HCT116 (cell line): ENCODE measurements around the gene VPS33B. TPM values are rescaled to one million over a fixed set of nuclear protein-coding genes. Genes with fewer than 3 reads are reported as not detected.

Experiments used
- ATAC-seq: fragments of 200-7000 bp; cut with Tn5 transposase; 2 replicates; pipeline ENCODE4 v1.9.1; 2020; ENCODE audit warnings: mild to moderate bottlenecking, moderate library complexity
- BruUV-seq: library from RNA; stranded (reverse); fragments of 400-500 nt; replicated peaks from 2 replicates; lab custom pipeline; 2021; lab: Mats Ljungman, UMichigan
- CTCF ChIA-PET: fragments of 300-600 bp; sonication (Branson Sonifier 250); formaldehyde crosslinking; loops from one replicate; lab custom pipeline; 2021; ENCODE audit warnings: antibody characterized with exemption; lab: Charles Lee
- POLR2A ChIA-PET: fragments of 300-600, 350-600 bp; sonication (Branson Sonifier 250); formaldehyde crosslinking; loops from one replicate; lab custom pipeline; 2021; ENCODE audit warnings: antibody characterized with exemption; lab: Charles Lee
- RAD21 ChIA-PET, 2 experiments: fragments of 300-600 bp; sonication (Branson Sonifier 250); formaldehyde crosslinking; loops; one replicate each; lab custom pipeline; 2023; ENCODE audit warnings: low total read pairs in 2 of 2; ENCODE audit not compliant: uncharacterized antibody in 2 of 2, unreplicated experiment in 2 of 2, low non-redundant PET in 1 of 2; lab: Charles Lee
- DNase-seq: peaks from one replicate; pipeline ENCODE4 v3.0.0-alpha.2; 2010; ENCODE audit warnings: low read depth, low spot score
- H2AFZ ChIP-seq: fragments of 200-600 bp; shearing (Covaris generic), sonication (generic); 2 replicates; pipeline ENCODE4 v1.6.1; 2017; ENCODE audit warnings: low read depth, mixed run types, mixed read lengths, antibody characterized with exemption, low read length; ENCODE audit not compliant: poor library complexity, severe bottlenecking
- H3K27ac ChIP-seq: 2 replicates; pipeline ENCODE4 v1.5.1; 2012; ENCODE audit warnings: low read depth, low read length
- H3K27me3 ChIP-seq: fragments of 200-600 bp; sonication (generic); 2 replicates; pipeline ENCODE4 v1.6.1; 2016; ENCODE audit warnings: mixed run types, low read length, mixed read lengths; ENCODE audit not compliant: insufficient read depth
- H3K36me3 ChIP-seq, 2 experiments: fragments of 200-500 bp in 1 of 2; fragments of 200-600 bp in 1 of 2; sonication (Bioruptor generic) in 1 of 2; sonication (generic) in 1 of 2; 2 replicates each; pipeline versions ENCODE4 v1.5.1 to v1.6.1; 2014 to 2016; ENCODE audit warnings: low read length in 2 of 2, inconsistent platforms in 1 of 2, mixed read lengths in 1 of 2, mixed run types in 1 of 2; ENCODE audit not compliant: insufficient read depth in 2 of 2, control insufficient read depth in 1 of 2
- H3K4me1 ChIP-seq, 2 experiments: fragments of 200-600 bp in 1 of 2; sonication (generic) in 1 of 2; 2 replicates each; pipeline versions ENCODE4 v1.5.1 to v1.6.1; 2012 to 2017; ENCODE audit warnings: low read length in 2 of 2, inconsistent platforms in 1 of 2, mild to moderate bottlenecking in 1 of 2, mixed read lengths in 1 of 2, mixed run types in 1 of 2, moderate library complexity in 1 of 2; ENCODE audit not compliant: insufficient read depth in 2 of 2, control insufficient read depth in 1 of 2
- H3K4me2 ChIP-seq: fragments of 200-600 bp; sonication (generic); 2 replicates; pipeline ENCODE4 v1.6.1; 2017; ENCODE audit warnings: mixed run types, low read length, mixed read lengths
- H3K4me3 ChIP-seq, 2 experiments: fragments of 200-600 bp in 1 of 2; sonication (generic) in 1 of 2; replicated peaks in 1 of 2; 2 replicates each; pipeline ENCODE4 v1.5.1; 2011 to 2016; ENCODE audit warnings: low read length in 2 of 2, control low read depth in 1 of 2, low read depth in 1 of 2, mild to moderate bottlenecking in 1 of 2, mixed read lengths in 1 of 2, mixed run types in 1 of 2
- H3K79me2 ChIP-seq: fragments of 200-600 bp; sonication (generic); 2 replicates; pipeline ENCODE4 v1.6.1; 2017; ENCODE audit warnings: mild to moderate bottlenecking, mixed run types, low read length, moderate library complexity, mixed read lengths; ENCODE audit not compliant: insufficient read depth
- H3K9ac ChIP-seq: fragments of 200-600 bp; sonication (generic); 2 replicates; pipeline ENCODE4 v1.6.1; 2016; ENCODE audit warnings: low read length, mixed read lengths
- H3K9me2 ChIP-seq: fragments of 200-600 bp; sonication (generic), shearing (Covaris generic); 2 replicates; pipeline ENCODE4 v1.6.1; 2017; ENCODE audit warnings: mixed run types, mild to moderate bottlenecking, moderate library complexity; ENCODE audit not compliant: insufficient read depth
- H3K9me3 ChIP-seq, 2 experiments: fragments of 200-500 bp in 1 of 2; fragments of 200-600 bp in 1 of 2; sonication (Bioruptor generic) in 1 of 2; sonication (generic) in 1 of 2; 2 replicates each; pipeline ENCODE4 v1.6.1; 2014 to 2017; ENCODE audit warnings: low read length in 2 of 2, mixed read lengths in 2 of 2, inconsistent platforms in 1 of 2, low read depth in 1 of 2, mild to moderate bottlenecking in 1 of 2, mixed run types in 1 of 2, moderate library complexity in 1 of 2; ENCODE audit not compliant: control insufficient read depth in 1 of 2, insufficient read depth in 1 of 2
- H4K20me1 ChIP-seq: fragments of 200-600 bp; sonication (generic), shearing (Covaris generic); 2 replicates; pipeline ENCODE4 v1.6.1; 2017; ENCODE audit warnings: mixed run types, mild to moderate bottlenecking, moderate library complexity; ENCODE audit not compliant: insufficient read depth
- CBX3 ChIP-seq: IDR thresholded peaks from 2 replicates; pipeline ENCODE4 v1.6.1; 2012; ENCODE audit warnings: low read depth
- CEBPB ChIP-seq: IDR thresholded peaks from 2 replicates; pipeline ENCODE4 v1.6.1; 2012; ENCODE audit warnings: low read depth
- EZH2 ChIP-seq: fragments of 200-600 bp; sonication (generic); IDR thresholded peaks from 2 replicates; pipeline ENCODE4 v1.6.1; 2017; ENCODE audit warnings: antibody characterized with exemption, mixed run types
- FOSL1 ChIP-seq: IDR thresholded peaks from 2 replicates; pipeline ENCODE4 v1.6.1; 2012; ENCODE audit warnings: low read depth
- POLR2AphosphoS5 ChIP-seq: IDR thresholded peaks from 2 replicates; pipeline ENCODE4 v1.6.1; 2011; ENCODE audit warnings: mild to moderate bottlenecking, low read depth, low read length, moderate library complexity
- RAD21 ChIP-seq: IDR thresholded peaks from 2 replicates; pipeline ENCODE4 v1.6.1; 2012; ENCODE audit warnings: low read depth, mild to moderate bottlenecking
- YY1 ChIP-seq: IDR thresholded peaks from 2 replicates; pipeline ENCODE4 v1.6.1; 2011; ENCODE audit warnings: low read length, low read depth, moderate library complexity, mild to moderate bottlenecking; ENCODE audit not compliant: insufficient replicate concordance; ENCODE audit errors: extremely low read depth
- intact Hi-C: fragments of 100-400 bp; cut with micrococcal nuclease; formaldehyde crosslinking; loops from 2 replicates; pipeline ENCODE4 v1.10.0; 2022
- total RNA-seq: library from RNA; stranded (reverse); gene quantifications from one replicate; pipeline ENCODE4 v1.2.1, GENCODE V29; 2021; ENCODE audit not compliant: unreplicated experiment
- TF ChIP-seq, protein P1 (sequence below): IDR thresholded peaks from 2 replicates; pipeline ENCODE4 v1.6.1; 2012
- TF ChIP-seq, protein P2 (sequence below): IDR thresholded peaks from 2 replicates; pipeline ENCODE4 v1.6.1; 2012
- TF ChIP-seq, protein P3 (sequence below), 3 experiments: fragments of 200-600 bp in 1 of 3; sonication (generic) in 1 of 3; IDR thresholded peaks in 2 of 3; conservative IDR thresholded peaks in 1 of 3; 2 replicates each; pipeline ENCODE4 v1.5.1; 2012 to 2017; ENCODE audit warnings: low read depth in 2 of 3, low read length in 2 of 3, antibody characterized with exemption in 1 of 3, borderline replicate concordance in 1 of 3, control low read depth in 1 of 3, mild to moderate bottlenecking in 1 of 3, mixed read lengths in 1 of 3, mixed run types in 1 of 3, moderate library complexity in 1 of 3; ENCODE audit not compliant: insufficient read depth in 1 of 3

The VPS33B gene
- total RNA-seq, 1 experiment from 2014 or later, result 23.1 TPM

DNA sequence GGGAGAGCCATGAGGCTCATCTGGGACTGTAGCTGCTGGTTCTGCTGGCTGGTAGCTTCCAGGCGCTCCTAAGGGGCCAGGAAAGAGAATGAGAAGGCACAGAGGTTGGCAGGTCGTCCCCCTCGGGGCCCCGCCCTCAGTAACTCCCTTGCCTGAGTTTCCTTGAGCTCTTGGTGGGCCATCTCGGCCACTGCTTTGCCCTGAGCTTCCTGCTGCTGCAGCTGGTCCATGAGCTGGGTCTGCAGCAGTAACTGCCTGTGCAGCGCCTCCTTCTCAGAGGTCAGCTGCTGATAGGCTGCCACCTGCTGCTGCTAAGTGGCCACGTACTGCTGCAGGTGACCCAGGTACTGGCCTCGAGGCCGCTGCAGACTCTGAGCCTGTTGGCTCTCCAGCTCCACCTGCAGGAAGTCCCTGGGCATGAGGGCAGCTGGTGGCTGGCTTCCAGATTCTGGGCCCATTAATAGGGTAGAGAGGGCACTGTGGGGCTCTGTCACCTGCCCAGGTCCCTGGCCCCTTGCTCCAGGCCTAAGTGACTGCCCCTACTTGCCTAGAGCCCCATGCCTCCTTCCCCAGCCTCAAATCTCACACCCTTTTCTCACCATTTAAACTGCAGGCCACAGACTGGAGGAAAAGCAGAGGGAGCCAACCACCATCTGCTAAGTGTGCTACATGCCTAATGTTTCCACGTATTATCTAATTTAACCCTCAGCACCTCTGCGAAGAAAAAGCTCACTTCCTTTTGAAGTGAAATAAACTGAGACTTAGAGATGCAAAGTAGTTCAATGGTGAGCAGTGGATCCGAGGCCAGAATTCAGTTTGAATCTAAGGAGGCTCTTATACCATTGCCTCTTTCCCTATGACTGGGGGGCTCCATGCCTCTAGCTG, 10.8 kb upstream of the VPS33B start:
- H4K20me1 ChIP-seq, result no peaks in the 10 kb centered on the region
- H3K27me3 ChIP-seq, result no peaks in the 10 kb centered on the region
- CTCF ChIA-PET, result interaction anchor here (0.6 to 2.2 kb wide), 18 partner anchors 10 to 784 kb away, joined by 3 to 21 read pairs (median 4); partner anchors contain the start of genes HDDC3, RCCD1, TTLL13 and UNC45A
- H3K9me3 ChIP-seq, result no peaks in the 10 kb centered on the region
- no TSS peak for BruUV-seq
- H3K36me3 ChIP-seq, result no peaks in the 10 kb centered on the region
- peak; percentile 83 for DNase-seq
- H3K79me2 ChIP-seq, result no peaks in the 10 kb centered on the region
- POLR2A ChIA-PET, result interaction anchor here (0.8 to 1.7 kb wide), 7 partner anchors 9 to 238 kb away, joined by 3 to 5 read pairs (median 3); partner anchors contain the start of genes MAN2A2, RCCD1, UNC45A and VPS33B
- peaks cover 0 to 9% of the 10 kb centered on the region in 2 experiments; a peak in 1 of 4 replicates for H3K4me1 ChIP-seq
- peak overlapping the region; percentile 53 for H3K4me2 ChIP-seq
- no peaks in the 10 kb centered on the region for H3K9me2 ChIP-seq
- intact Hi-C loops, result loop anchor here (1.0 to 5.0 kb wide), 2 partner anchors 79 to 101 kb away; partner anchors contain the start of genes HDDC3 and RCCD1
- RAD21 ChIA-PET, result interaction anchor here (0.5 to 1.3 kb wide), 5 partner anchors 56 to 131 kb away, joined by 3 to 4 read pairs (median 3); partner anchors contain the start of genes RCCD1 (in 1 of the 2) and UNC45A (in 1 of the 2)
- ATAC-seq, result peak; percentile 97
- no peak overlapping the region for H2AFZ ChIP-seq
- H3K27ac ChIP-seq, result no peak overlapping the region
- no peak overlapping the region for H3K4me3 ChIP-seq
- no peak overlapping the region for H3K9ac ChIP-seq
- TF ChIP-seq POLR2AphosphoS5, result peak; percentile 58
- no peak for TF ChIP-seq FOSL1
- TF ChIP-seq, protein P1, sequence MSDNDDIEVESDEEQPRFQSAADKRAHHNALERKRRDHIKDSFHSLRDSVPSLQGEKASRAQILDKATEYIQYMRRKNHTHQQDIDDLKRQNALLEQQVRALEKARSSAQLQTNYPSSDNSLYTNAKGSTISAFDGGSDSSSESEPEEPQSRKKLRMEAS, result peak; percentile 87
- peak; percentile 80 for TF ChIP-seq CBX3
- no peak for TF ChIP-seq CEBPB
- TF ChIP-seq, protein P2, sequence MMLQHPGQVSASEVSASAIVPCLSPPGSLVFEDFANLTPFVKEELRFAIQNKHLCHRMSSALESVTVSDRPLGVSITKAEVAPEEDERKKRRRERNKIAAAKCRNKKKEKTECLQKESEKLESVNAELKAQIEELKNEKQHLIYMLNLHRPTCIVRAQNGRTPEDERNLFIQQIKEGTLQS, result no peak
- TF ChIP-seq YY1, result peak; percentile 35
- peak; percentile 80 for TF ChIP-seq RAD21
- no peak for TF ChIP-seq EZH2
- TF ChIP-seq, protein P3, sequence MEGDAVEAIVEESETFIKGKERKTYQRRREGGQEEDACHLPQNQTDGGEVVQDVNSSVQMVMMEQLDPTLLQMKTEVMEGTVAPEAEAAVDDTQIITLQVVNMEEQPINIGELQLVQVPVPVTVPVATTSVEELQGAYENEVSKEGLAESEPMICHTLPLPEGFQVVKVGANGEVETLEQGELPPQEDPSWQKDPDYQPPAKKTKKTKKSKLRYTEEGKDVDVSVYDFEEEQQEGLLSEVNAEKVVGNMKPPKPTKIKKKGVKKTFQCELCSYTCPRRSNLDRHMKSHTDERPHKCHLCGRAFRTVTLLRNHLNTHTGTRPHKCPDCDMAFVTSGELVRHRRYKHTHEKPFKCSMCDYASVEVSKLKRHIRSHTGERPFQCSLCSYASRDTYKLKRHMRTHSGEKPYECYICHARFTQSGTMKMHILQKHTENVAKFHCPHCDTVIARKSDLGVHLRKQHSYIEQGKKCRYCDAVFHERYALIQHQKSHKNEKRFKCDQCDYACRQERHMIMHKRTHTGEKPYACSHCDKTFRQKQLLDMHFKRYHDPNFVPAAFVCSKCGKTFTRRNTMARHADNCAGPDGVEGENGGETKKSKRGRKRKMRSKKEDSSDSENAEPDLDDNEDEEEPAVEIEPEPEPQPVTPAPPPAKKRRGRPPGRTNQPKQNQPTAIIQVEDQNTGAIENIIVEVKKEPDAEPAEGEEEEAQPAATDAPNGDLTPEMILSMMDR (IDR thresholded peaks at IDR 0.05 in 2 of 3, conservative IDR thresholded peaks at IDR 0.05 in 1 of 3; ENCODE audit: borderline replicate concordance in 1 of 3, insufficient read depth in 1 of 3, low read depth in 2 of 3, low read length in 2 of 3), result peak; percentile 76 to 97 (median 92)
